Retinal pigment epithelial cell (primary cell): ENCODE measurements around the gene EMILIN1.

Source experiments
- DNase-seq: peaks from one replicate; pipeline ENCODE4 v3.0.0-alpha.2; 2010; ENCODE audit warnings: low read depth
- H3K4me3 ChIP-seq: 2 replicates; pipeline ENCODE4 v1.5.1; 2011; ENCODE audit warnings: mild to moderate bottlenecking, low read length, control low read depth, moderate library complexity
- TF ChIP-seq, protein P1 (sequence below): conservative IDR thresholded peaks from 2 replicates; pipeline ENCODE4 v1.5.1; 2011; ENCODE audit warnings: low read depth, low read length, control low read depth, inconsistent platforms

EMILIN1 gene

DNA sequence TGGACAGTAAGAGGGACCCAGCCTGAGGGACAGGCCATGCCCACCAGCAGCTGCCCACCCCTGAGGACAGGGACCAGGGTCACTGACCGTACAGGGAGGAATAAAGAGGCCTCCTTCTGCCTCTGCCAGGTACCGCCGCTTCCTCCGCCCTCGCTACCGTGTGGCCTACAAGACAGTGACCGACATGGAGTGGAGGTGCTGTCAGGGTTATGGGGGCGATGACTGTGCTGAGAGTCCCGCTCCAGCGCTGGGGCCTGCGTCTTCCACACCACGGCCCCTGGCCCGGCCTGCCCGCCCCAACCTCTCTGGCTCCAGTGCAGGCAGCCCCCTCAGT, 2.2 kb downstream of the EMILIN1 start:
- TF ChIP-seq, protein P1, sequence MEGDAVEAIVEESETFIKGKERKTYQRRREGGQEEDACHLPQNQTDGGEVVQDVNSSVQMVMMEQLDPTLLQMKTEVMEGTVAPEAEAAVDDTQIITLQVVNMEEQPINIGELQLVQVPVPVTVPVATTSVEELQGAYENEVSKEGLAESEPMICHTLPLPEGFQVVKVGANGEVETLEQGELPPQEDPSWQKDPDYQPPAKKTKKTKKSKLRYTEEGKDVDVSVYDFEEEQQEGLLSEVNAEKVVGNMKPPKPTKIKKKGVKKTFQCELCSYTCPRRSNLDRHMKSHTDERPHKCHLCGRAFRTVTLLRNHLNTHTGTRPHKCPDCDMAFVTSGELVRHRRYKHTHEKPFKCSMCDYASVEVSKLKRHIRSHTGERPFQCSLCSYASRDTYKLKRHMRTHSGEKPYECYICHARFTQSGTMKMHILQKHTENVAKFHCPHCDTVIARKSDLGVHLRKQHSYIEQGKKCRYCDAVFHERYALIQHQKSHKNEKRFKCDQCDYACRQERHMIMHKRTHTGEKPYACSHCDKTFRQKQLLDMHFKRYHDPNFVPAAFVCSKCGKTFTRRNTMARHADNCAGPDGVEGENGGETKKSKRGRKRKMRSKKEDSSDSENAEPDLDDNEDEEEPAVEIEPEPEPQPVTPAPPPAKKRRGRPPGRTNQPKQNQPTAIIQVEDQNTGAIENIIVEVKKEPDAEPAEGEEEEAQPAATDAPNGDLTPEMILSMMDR: no peak
- H3K4me3 ChIP-seq: no peak overlapping the region
- DNase-seq: no peak

DNA sequence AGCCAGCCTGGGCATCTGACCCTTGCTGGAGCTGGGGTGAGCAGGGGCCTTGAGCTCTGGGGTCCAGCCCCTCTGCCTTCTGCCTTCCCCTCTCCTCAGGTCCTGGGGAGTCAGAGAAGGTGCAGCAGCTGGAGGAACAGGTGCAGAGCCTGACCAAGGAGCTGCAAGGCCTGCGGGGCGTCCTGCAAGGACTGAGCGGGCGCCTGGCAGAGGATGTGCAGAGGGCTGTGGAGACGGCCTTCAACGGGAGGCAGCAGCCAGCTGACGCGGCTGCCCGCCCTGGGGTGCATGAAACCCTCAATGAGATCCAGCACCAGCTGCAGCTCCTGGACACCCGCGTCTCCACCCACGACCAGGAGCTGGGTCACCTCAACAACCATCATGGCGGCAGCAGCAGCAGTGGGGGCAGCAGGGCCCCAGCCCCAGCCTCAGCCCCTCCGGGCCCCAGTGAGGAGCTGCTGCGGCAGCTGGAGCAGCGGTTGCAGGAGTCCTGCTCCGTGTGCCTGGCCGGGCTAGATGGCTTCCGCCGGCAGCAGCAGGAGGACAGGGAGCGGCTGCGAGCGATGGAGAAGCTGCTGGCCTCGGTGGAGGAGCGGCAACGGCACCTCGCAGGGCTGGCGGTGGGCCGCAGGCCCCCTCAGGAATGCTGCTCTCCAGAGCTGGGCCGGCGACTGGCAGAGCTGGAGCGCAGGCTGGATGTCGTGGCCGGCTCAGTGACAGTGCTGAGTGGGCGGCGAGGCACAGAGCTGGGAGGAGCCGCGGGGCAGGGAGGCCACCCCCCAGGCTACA, 3.8 kb downstream of the EMILIN1 start:
- no peak overlapping the region for H3K4me3 ChIP-seq
- TF ChIP-seq, protein P1: no peak
- no peak for DNase-seq

DNA sequence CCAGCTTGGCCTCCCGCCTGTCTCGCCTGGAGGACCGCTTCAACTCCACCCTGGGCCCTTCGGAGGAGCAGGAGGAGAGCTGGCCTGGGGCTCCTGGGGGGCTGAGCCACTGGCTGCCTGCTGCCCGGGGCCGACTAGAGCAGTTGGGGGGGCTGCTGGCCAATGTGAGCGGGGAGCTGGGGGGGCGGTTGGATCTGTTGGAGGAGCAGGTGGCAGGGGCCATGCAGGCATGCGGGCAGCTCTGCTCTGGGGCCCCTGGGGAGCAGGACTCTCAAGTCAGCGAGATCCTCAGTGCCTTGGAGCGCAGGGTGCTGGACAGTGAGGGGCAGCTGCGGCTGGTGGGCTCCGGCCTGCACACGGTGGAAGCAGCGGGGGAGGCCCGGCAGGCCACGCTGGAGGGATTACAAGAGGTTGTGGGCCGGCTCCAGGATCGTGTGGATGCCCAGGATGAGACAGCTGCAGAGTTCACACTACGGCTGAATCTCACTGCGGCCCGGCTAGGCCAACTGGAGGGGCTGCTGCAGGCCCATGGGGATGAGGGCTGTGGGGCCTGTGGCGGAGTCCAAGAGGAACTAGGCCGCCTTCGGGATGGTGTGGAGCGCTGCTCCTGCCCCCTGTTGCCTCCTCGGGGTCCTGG, 4.5 kb downstream of the EMILIN1 start:
- DNase-seq: no peak
- no peak overlapping the region for H3K4me3 ChIP-seq
- TF ChIP-seq, protein P1: no peak

DNA sequence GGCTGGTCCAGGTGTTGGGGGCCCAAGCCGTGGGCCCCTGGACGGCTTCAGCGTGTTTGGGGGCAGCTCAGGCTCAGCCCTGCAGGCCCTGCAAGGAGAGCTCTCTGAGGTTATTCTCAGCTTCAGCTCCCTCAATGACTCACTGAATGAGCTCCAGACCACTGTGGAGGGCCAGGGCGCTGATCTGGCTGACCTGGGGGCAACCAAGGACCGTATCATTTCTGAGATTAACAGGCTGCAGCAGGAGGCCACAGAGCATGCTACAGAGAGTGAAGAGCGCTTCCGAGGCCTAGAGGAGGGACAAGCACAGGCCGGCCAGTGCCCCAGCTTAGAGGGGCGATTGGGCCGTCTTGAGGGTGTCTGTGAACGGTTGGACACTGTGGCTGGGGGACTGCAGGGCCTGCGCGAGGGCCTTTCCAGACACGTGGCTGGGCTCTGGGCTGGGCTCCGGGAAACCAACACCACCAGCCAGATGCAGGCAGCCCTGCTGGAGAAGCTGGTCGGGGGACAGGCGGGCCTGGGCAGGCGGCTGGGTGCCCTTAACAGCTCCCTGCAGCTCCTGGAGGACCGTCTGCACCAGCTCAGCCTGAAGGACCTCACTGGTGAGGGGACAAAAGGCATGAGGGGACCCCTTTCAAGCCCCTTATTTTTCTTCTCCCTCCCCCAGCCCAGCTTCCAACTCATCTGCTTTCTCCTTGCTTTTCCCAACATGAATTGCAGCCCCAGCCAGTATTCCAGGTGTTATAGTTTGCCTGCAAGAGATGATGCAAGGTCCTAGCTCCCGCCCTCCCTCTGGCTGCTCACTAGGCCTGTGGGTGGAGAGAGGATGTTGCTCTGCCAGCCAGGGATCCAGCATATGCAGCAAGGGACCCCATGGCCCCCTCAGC, 5.2 kb downstream of the EMILIN1 start:
- DNase-seq: no peak
- no peak overlapping the region for H3K4me3 ChIP-seq
- TF ChIP-seq, protein P1: no peak

DNA sequence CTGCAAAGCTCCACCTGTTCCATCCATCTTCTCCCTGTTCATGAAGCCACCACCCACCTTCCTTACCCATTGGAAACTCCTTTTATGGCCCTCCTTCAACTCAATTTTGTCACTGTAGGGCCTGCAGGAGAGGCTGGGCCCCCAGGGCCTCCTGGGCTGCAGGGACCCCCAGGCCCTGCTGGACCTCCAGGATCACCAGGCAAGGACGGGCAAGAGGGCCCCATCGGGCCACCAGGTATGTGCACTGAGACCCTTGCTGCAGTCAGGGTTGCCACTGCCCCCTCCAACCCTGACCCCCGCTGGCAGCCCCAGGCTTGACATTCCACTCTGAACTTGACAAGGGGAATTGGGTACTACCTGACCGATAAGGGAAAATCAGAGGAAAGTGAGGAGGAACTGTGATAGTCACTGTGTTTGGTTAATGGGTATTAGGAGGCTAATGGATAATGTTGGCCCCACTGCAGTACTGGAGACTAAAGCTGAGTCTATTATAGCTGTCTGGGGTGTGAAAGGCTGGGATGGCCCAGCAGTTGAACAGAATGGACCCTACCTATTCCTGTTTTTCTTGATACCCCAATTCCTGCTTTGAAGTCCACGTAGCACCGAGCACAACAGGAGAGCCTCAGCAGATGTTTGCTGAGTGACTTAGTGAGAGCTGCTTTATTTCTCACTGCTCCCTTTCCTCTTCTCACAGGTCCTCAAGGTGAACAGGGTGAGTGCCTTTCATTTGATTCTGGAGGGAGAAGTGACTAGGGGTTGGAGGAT, 6.1 kb downstream of the EMILIN1 start:
- H3K4me3 ChIP-seq: no peak overlapping the region
- TF ChIP-seq, protein P1: no peak
- DNase-seq: no peak

DNA sequence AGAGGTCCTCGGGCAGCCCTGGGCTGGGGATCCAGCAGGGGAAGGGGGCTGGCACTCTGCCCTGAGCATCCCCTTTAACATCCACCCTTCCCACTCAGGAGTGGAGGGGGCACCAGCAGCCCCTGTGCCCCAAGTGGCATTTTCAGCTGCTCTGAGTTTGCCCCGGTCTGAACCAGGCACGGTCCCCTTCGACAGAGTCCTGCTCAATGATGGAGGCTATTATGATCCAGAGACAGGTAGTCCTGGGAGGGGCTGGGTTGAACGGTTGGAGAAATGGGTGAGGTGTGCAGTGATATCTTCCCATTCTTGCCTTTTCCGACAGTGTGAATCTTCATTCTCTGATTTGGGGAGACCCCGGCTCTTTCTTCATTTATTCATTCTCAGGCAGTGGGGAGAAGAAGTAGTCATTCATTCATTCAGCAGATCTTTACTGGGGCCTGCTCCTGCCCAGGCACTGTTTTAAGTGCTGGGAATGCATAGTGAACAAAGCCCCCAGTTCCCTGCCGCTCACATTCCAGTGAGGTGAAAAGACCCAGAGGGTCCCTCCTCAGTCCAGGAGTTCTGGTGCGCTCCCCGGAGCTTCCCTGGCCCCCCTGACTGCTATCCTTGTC, 6.8 kb downstream of the EMILIN1 start:
- TF ChIP-seq, protein P1: no peak
- peak overlapping the region; percentile 55 for H3K4me3 ChIP-seq
- no peak for DNase-seq
